Fibroblast of skin of left biceps (primary cell): ENCODE data around the gene C15orf39.
"Not testable (repeated sequence)": the region's sequence is repeated elsewhere in the genome, so short reads cannot be mapped to it uniquely, and the experiment has no call there.

ENCODE experiments used
- DNase-seq, 2 experiments: peaks; one replicate each; pipeline ENCODE4 v3.0.0-alpha.2; 2013; ENCODE audit warnings: low read depth in 2 of 2

C15orf39 gene

DNA sequence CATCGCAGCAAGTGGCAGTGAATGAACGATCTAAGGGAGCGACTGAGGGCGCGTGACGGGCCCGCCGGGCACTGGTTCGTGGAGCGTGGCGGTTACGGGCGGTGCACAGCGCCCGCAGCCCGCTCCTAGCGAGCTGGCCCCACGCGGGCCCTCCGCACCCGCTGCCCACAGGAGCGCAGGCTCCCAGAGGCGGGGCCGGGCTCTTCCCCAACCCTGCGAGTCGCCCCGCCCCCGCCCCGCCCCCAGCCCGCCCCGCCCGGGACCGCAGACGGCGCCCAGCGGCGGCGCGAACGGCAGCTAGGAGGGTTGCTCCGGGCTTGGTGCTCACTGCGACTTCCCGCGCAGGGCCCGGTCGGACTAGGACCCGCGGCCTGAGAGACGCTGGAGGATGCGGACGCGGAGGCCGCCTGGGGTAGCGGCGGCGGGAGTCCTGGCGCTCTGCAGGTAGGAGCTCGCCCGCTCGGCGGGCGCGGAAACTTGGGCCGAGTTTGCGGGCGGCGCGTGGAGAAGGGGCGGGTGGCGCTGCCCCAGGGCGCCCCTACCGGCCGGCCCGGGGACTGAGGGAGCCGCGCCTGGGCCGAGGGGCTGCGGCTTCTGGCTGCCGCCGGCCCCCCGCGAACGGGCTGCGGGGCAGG, at the start of gene C15orf39:
Gene C15orf39, plus strand, starts transcription at position 267 of the 635 bp plus-strand sequence. CDS start 4,167 bp downstream, outside the sequence.
- peak; percentile 26 to 30 for DNase-seq

DNA sequence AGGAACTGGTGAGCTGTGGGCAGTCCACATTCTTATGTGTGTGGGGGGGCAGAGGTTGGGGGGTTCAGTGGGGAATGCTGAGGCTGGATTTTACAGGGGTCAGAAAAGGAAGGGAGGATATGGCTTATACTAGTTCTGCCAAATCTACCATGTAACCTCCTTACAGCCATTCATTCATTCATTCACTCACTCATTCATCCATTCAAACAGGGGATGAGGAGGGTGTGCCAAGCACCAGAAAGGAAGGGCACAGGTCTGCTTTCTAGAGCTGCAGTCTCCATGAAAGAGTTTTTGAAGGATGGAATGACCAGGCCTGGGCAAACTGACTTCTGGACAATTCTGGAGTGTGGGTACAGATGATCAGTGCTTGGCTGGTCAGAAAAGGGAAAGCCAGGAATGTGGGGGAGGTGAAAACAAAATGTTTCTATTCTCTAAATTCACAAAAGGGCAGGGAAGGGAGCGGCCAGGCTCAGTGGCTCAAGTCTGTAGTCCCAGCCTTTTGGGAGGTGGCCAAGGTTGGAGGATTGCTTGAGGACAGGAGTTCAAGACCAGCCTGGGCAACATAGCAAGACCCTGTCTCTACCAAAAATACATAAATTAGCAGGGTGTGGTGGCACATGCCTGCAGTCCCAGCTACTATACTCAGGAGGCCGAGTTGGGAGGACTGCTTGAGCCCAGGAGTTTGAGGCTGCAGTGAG, 49.2 kb upstream of the C15orf39 start:
- DNase-seq: no peak

DNA sequence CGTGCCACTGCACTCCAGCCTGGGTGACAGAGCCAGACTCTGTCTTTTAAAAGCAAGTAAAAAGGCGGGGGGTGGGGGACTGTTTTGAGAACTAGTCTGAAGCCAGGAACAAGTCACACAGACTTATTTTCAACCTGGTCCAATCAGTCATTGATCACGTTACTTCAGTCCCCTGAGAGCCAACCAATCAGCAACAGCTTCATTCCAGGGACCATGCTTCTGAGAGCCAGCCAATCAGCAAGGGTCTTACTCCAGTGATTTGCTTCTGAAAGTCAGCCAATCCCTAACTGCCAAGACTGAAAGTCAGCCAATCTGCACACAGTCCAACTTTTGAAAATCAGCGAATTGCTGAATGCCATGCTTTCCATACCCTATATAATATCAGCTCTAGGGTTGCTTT, 48.6 kb upstream of the C15orf39 start:
- no peak for DNase-seq

DNA sequence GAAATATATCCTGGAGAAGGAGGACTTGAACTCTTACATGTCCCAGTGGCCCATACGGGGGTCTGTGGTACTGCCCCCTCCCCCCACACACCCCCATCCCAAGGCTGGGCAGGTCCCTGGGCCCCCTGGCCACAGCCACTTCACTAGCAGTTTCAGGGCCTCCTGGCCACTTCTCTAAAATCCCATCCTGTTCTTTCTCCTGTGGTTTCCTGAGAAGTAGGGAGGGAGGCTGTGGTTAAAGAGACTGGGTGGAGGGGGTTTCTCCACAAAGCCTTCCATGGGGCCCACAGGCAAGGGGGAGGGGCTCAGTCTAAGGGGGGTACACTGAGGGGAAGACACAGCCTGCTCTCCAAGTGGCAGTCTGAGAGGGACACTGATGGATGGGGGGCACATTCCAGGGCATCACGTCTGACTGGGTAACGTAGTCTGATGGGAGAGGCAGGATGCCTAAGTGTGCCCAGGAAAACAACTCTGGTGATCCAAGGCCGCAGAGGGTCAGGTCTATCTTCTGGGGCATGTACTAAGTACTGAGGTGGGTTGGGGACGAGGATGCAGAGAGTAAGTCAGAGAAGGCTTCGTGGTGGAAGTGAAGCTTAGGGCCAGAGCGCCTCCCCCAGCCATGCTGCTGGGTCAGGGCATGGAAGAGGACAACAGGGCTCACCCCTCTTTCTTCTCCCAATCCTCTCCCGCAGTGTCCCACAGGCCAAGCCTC, 48.0 kb upstream of the C15orf39 start:
- DNase-seq: no peak

DNA sequence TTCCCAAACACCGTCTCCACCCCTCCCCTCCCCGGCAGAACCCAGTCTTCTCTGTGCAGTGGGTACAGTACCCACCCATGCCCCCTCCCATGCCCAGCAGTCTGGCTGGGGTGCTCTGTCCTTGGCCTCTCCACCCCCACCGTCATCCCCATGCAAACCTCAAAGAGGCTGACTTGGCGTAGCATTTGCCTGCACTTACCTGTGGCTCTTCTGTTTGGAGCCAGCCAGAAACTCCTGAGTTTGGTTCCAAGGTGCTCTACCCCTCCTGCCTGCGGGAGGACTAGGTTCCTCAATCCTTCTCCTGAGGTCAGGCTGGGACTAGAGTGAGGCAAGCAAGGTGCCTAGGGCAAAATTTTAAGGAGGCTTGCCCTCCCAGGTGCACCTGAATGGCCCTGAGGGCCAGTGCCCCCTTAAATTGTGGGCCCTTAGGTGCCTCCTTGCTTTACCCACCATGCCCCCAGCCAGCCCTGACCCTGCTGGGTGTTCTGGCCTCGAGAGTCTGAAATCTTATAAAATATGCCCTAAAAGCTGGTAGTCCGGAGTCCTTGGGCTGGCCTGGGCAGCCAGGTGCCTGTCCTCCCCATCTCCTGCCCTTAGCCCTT, 47.1 kb upstream of the C15orf39 start:
- no peak for DNase-seq

DNA sequence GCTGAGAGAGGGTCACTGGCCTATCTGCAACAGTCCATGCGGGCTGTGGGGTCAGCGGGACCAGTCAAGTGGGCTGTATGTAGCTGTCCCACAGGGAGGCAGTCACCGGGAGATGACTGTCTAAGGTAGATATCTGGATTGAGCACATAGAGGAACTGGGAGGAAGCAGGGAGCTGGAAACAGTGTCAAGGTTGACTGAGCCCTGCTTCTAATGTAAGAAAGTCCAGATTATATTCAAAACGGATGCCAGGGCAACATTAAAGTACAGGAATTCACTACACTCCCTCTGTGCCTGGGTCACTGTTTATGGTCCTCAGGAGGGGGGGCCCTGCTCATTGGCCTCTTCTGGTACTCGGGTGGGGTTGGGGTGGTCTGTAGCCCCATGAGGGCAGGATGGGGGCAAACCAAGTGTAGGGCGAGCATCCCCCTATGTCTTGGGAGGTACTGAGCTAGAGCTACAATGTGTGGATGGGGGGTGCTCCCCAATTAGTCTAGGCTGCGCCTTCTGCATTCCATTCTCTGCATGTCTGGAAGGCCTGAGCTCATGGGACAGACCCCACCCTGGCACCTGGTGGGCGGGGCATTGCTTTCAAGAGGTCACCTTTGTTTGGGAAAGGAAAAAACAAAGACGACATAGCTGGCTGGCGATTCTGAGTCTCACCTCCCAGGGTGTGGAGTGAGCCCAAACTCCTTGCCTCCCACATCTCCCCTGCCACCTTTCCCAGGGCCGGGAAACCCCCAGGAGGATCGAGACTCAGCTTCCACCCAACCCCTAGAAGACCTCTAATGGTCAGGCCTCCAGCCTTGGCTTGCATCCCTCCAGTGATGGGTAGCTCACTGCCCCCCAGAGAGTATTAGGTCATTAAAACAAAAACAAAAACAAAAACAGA, 45.1 kb upstream of the C15orf39 start:
- no peak for DNase-seq

DNA sequence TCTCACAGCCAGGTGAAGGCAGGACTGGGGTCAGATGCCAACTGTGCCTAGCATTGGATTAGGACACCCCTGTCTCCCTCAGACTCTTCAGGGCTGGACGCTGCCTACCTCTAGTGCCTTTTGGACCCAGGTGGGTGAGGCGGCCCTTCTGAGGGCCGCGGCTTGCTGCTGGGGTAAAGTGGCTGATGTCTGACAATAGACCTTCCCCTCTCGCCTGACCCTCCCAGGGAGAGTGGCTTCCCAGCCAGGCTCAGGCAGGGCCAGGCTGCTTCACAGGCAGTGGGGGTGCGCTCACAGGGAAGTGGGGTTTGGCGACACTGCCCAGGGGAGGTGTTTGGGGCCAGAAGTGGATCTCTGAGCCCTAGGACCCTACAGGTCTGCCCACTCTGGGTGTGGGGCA, 43.3 kb upstream of the C15orf39 start:
- no peak for DNase-seq

DNA sequence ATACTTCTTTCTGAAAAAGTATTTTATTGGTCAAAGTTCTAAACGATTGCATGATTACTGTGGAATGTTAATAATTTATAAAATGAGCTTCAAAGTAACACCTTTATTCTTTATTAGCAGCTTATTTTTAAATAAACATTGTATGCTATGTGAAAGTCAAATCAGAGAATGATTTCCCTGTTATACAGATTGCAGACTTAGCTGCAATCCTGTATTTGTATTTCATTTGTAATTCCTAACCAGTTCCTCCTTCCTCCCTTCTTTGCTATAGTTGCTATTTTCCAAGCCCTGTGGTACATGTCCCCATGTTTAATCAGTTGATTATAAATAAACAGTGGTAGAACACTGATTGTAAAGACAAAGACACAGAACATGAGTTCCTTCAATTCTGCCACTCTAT, 42.4 kb upstream of the C15orf39 start:
- no peak for DNase-seq

DNA sequence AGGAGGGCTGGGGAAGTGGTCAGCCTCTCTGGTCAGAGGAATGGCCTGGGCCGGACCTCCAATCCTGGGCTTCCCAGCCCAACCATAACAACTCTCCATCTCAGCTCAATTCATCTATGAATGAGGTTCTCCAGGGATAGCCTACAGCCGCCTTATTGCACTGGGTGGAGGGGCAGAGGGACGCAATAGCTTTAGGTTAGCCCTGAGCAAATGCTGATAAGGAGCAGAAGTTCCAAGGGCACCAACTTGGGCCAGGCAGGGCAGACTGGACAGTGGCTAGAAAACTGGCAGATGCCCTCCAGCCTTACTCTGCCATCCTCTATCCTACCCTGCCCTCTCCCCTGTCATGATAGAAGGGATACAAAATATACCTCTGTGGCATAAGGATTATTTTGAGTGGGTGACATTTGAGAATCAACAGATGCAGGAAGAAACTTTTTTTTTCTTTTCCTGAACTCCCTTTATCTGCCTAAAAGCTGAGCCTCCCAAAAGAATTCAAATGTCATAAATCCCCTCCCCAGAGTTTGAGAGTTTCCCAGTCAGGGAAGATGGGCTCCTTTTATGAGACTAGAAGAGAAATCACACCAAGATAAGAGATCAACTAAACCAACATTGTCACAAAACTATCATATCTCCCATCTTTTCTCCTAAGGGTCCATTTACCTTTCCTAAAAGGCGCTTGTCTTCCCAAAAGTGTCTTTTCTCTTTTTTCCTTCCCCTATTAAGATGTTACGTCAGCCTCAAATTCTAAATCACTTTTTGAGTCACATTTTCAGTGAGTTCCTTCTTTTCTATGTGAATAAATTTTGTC, 40.4 kb upstream of the C15orf39 start:
- DNase-seq: no peak

DNA sequence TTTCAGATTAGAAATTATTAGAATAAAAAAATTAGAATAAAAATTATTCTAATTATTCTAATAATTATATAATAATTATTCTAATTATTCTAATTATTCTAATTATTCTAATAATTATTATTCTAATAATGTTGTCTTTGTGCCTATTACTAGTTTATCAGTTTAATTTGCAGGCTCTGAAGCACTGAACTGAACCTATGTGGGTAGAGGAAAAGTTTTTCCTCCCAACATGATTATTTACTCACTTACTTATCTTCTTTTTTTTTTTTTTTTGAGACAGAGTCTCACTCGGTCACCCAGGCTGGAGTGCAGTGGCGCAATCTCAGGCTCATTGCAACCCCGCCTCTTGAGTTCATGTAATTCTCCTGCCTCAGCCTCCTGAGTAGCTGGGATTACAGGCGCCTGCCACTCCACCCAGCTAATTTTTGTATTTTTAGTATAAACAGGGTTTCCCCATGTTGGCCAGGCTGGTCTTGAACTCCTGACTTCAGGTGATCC, 39.7 kb upstream of the C15orf39 start:
- no peak for DNase-seq

DNA sequence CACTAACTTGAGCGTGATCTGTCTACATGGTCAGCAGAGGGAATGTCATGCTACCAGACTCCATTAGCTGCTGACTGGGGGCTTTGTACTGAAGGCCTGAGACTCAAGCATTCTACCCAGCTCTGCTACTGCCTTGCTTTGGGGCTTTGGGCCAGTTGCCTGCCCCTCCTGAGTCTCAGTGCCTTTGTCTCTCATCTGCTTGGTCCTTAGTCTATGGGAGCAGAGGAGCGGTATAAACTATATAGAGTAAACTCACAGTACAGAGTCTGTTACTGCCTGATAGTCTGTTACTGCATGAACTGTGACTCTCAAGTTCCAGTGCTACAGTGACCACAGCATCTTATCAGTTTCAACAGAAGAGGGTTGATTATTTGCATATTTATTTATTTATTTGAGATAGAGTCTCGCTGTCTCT, 38.5 kb upstream of the C15orf39 start:
- no peak for DNase-seq

DNA sequence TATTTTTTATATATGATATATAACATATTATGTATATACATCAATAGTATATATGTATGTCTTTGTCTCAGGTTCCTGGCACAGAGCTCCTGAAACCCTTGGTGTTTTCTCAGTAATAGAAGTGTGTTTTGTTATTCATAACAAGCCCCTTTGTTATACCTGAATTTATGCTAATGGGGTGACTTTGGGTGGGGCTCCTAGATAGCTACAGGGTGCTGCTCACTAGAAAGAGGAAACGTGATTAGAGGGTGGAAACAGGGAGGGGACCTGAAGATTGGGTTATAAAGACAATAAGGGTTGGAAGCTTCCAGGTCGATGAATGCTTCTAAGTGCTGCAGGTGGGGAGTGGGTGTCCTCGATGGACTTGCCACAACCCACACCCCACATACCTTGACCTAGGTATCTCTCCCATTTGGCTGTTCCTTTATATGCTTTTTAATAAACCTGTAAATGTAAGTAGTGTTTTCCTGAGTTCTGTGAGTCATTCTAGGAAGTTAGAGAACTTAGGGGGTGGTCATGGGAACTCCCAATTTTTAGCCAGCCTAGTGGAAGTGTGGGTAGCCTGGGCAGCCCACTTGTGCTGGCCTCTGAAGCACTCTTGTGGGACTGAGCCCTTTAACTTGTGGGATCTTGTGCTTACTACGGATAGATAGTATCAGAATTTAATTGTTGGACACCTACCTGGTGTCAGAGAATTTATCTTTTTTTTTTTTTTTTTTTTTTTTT, 36.9 kb upstream of the C15orf39 start:
- no peak for DNase-seq

DNA sequence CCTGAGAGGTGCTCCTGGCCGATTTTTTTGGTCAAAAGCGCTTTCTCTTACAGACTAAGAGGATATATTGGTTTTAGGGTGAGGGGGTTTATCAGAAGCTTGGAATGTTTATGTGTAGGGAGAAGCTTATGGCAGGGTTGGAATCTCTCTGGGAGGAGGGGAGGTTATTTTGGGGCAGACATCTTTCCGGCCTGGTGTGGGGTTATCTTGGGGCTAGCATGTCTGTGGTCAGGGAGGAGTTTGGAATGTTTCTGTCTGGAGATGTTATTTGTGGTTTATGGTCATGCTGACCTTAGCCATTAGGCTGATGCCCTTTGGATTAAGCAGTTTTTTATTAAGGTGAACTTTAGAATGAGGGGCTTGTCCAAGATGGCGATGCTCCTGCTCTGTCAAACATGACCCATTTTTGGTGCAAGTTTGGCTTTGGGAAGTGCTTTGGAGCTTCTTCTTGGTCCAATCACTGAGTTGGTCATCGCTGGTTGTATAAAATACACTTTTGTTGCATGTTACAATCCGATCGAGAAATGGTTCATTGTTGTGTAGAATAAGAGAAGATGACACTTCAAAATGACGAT, 35.1 kb upstream of the C15orf39 start:
- DNase-seq: not testable (repeated sequence)

DNA sequence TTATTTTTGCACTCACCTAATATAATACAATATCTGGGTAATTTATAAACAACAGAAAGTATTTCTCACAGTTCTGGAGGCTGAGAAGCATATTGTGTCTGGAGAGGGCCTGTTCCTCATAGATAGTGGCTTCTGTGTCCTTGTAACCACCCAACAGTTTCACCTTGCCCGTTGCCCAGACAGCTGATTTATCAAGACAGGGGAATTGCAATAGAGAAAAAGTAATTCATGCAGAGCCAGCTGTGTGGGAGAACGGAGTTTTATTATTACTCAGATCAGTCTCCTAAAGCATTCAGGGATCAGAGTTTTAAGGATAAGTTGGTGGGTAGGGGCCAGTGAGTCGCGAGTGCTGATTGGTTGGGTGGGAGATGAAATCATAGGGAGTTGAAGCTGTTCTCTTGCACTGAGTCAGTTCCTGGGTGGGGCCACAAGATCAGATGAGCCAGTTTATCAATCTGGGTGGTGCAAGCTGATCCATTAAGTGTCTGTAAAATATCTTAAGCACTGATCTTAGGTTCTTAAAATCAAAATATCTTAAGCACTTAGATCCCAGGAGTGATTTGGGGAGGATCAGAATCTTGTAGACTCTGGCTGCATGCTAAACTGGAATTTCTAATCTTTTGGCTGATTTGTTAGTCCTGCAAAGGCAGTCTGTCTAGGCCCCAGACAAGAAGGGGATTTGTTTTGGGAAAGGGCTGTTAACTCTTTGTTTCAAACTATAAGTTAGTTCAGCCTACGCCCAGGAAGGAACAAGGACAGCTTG, 33.9 kb upstream of the C15orf39 start:
- no peak for DNase-seq

DNA sequence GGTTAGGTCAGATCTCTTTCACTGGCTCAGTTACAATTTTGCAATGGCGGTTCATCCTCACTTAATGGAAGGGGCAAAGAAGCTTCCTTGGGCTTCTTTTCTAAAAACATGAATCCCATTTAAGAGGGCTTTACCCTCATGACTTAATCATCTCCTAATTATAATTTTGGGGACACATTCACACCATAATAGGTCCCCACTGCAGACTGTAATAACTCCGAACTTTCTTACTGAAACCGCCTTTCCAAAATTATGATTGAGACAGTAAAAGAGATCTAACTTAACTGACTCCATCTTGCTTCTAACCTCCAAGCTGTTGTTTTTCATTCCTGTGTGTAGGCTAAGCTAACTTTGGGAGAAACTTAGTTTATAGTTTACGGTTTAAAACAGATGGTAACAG, 33.3 kb upstream of the C15orf39 start:
- no peak for DNase-seq

DNA sequence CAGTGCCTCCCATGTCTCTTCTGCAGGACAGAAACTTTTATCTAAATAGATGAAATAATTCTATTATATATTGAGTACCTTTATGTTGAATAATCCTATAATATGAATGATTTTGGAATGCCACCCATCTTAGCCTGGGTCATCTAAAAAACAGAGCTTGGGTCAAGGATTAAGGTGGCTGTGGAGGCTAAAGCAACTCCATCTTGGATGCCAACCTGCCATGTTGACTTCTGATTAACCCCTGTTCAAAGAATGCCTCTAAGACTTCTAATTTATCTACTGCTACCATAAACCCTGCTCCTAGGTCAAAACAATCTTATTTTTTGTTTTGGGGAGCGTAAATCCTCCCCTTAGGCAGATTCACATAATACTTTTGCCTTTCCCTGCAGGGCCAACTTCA, 31.5 kb upstream of the C15orf39 start:
- no peak for DNase-seq

DNA sequence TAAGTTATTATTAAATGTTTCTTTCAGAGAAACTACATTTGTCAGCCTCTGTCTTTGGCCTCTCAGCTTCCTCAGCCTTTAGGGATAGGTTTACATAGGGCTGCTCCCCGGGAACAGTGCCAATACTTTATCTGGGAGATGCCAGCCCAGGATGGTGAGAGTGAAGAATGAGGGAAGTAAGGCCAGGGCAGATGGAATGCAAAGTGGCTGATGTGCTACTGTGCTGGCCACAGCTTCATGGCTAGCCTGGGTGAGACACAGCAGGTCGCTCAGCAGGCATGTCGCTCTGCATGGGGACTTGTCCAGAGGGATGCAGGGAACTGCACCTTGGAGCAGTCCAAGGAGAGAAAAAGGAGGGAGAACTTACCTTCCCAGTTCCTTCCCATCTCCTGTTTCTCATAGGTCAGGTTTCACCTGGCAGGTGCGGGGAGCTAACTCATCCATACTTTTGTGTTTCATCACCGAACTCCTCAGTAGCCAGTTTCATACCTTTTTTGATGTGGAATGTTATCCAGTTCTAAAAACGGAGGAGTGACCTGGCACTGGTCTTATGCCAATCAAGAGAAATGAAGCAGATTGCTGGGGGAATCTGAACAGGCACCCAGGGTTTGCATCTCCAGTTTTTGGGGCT, 30.9 kb upstream of the C15orf39 start:
- DNase-seq: no peak

DNA sequence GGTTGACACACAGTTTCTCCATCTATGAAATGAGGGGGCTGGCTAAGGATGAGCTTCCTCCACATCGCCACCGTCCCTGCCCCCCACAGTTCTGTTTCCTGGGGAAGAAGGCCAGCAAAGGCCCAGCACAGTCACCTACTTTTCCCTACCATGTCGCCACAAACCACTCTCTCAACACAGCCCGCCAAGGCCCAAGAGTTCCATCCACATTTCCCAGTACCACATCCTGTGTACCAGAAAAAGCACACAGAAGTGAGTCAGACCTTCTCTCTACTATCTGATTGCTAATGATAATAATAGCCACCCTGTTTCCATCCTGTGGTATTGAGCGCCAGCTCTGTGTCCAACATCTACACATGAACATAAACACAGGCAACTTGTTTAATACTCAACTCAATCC, 30.3 kb upstream of the C15orf39 start:
- DNase-seq: peak; percentile 27 to 30
